B cell (primary cell): Measurements from ENCODE around the gene FOSB.

ENCODE experiments used
- CTCF ChIP-seq: fragments of 200-600 bp; IDR thresholded peaks from one replicate; pipeline ENCODE4 v1.8.0; 2022; ENCODE audit warnings: antibody characterized with exemption, mild to moderate bottlenecking
- EZH2 ChIP-seq: IDR thresholded peaks from 2 replicates; pipeline ENCODE4 v1.6.1; 2012; ENCODE audit warnings: borderline replicate concordance, low read depth, mild to moderate bottlenecking, moderate library complexity, low read length; ENCODE audit not compliant: insufficient read depth, poor library complexity, severe bottlenecking

GRCh38 chr19:45445139-45445538 lies 22.7 kb upstream of the FOSB start:
- TF ChIP-seq CTCF, result no peak
- TF ChIP-seq EZH2, result no peak
